CD4-positive, alpha-beta T cell (primary cell): Measurements from ENCODE around the gene MTRF1. TPM values are rescaled to one million over a fixed set of nuclear protein-coding genes. Genes with fewer than 3 reads are reported as not detected.
"Not testable (repeated sequence)": the region's sequence is repeated elsewhere in the genome, so short reads cannot be mapped to it uniquely, and the experiment has no call there.

Source experiments
- ATAC-seq: fragments of 200-7000 bp; cut with Tn5 transposase; one replicate; pipeline ENCODE4 v1.10.0; 2022; ENCODE audit warnings: mild to moderate bottlenecking; ENCODE audit not compliant: poor library complexity
- CTCF ChIA-PET: fragments of 350-600 bp; sonication (Branson Sonifier 250); formaldehyde crosslinking; loops from one replicate; lab custom pipeline; 2021; ENCODE audit warnings: antibody characterized with exemption, inconsistent platforms; lab: Charles Lee
- POLR2A ChIA-PET: fragments of 350-600 bp; sonication (Branson Sonifier 250); formaldehyde crosslinking; loops from one replicate; lab custom pipeline; 2021; ENCODE audit warnings: antibody characterized with exemption, inconsistent platforms; lab: Charles Lee
- DNase-seq, 14 experiments: peaks; one replicate each; pipeline ENCODE4 v3.0.0-alpha.2; 2013 to 2020; ENCODE audit warnings: mixed read lengths in 2 of 14
- H3K27ac ChIP-seq, 2 donors: one replicate each; pipeline versions ENCODE4 v1.5.1 to v1.7.0; 2013; ENCODE audit warnings: low read length in 2 of 2, low read depth in 1 of 2, mild to moderate bottlenecking in 1 of 2
- H3K27me3 ChIP-seq, 2 experiments: 1 replicate in 1 of 2; 2 replicates in 1 of 2; pipeline versions ENCODE4 v1.6.1 to v1.7.0; 2013; ENCODE audit warnings: low read length in 2 of 2, control low read depth in 1 of 2, mild to moderate bottlenecking in 1 of 2, moderate library complexity in 1 of 2; ENCODE audit not compliant: insufficient read depth in 2 of 2, control insufficient read depth in 1 of 2
- H3K36me3 ChIP-seq: one replicate; pipeline ENCODE4 v1.6.1; 2013; ENCODE audit warnings: low read length, control low read depth; ENCODE audit not compliant: insufficient read depth
- H3K4me1 ChIP-seq: one replicate; pipeline ENCODE4 v1.6.1; 2013; ENCODE audit warnings: low read length, control low read depth; ENCODE audit not compliant: insufficient read depth
- H3K4me3 ChIP-seq: one replicate; pipeline ENCODE4 v1.5.1; 2013; ENCODE audit warnings: mild to moderate bottlenecking, low read length, moderate library complexity
- H3K9me3 ChIP-seq, 2 experiments: 1 replicate in 1 of 2; 2 replicates in 1 of 2; pipeline versions ENCODE4 v1.6.1 to v1.7.0; 2013; ENCODE audit warnings: low read length in 2 of 2, mild to moderate bottlenecking in 2 of 2, control low read depth in 1 of 2, moderate library complexity in 1 of 2; ENCODE audit not compliant: control insufficient read depth in 1 of 2, insufficient read depth in 1 of 2
- H3K27ac Mint-ChIP-seq: one replicate; pipeline ENCODE4 v1.8.0; 2020; ENCODE audit warnings: mixed read lengths
- H3K27me3 Mint-ChIP-seq: one replicate; pipeline ENCODE4 v1.8.0; 2021; ENCODE audit warnings: mixed read lengths
- H3K36me3 Mint-ChIP-seq: one replicate; pipeline ENCODE4 v1.8.0; 2021; ENCODE audit warnings: low read depth, mixed read lengths
- H3K4me1 Mint-ChIP-seq: one replicate; pipeline ENCODE4 v1.8.0; 2021; ENCODE audit warnings: low read depth, mixed read lengths
- H3K4me3 Mint-ChIP-seq: one replicate; pipeline ENCODE4 v1.8.0; 2020; ENCODE audit warnings: mild to moderate bottlenecking, mixed read lengths
- H3K9me3 Mint-ChIP-seq: one replicate; pipeline ENCODE4 v1.8.0; 2020; ENCODE audit warnings: mixed read lengths
- CTCF ChIP-seq: fragments of 200-600 bp; IDR thresholded peaks from one replicate; pipeline ENCODE4 v1.8.0; 2022; ENCODE audit warnings: antibody characterized with exemption, mild to moderate bottlenecking
- intact Hi-C, 2 experiments: fragments of 100-400 bp; cut with DNase I in 1 of 2; cut with micrococcal nuclease in 1 of 2; formaldehyde crosslinking; loops; one replicate each; pipeline versions ENCODE4 v1.15.1 to v1.9.0; 2023 to 2025; cut with DNase I, micrococcal nuclease
- total RNA-seq, 174 experiments: library from RNA in 2 of 174; stranded (reverse) in 2 of 174; gene quantifications; one replicate each; pipeline ENCODE4 v1.2.3 and lab custom pipeline; 2021 to 2026

Gene MTRF1
- total RNA-seq, 2 experiments from 2014 or later = 15.7 to 17.8 TPM

GRCh38 chr13:41179593-41180250 is 83.7 kb downstream of the MTRF1 start:
- Histone ChIP-seq H3K4me3 (no peak overlapping the region), H3K27ac (no peak overlapping the region), H3K36me3 (no peaks in the 10 kb centered on the region), H3K9me3 (peaks cover 0 to 7% of the 10 kb centered on the region in 2 experiments), H3K27me3 (no peaks in the 10 kb centered on the region), H3K4me1 (no peaks in the 10 kb centered on the region)
- no peaks in the 10 kb centered on the region for H3K4me1 Mint-ChIP-seq
- no peak overlapping the region for H3K4me3 Mint-ChIP-seq
- no peak for TF ChIP-seq CTCF
- no peak overlapping the region for H3K27ac Mint-ChIP-seq
- no peak for DNase-seq
- intact Hi-C loops = no loop called here
- POLR2A ChIA-PET = no interaction called here
- peaks cover 2% of the 10 kb centered on the region for H3K9me3 Mint-ChIP-seq
- CTCF ChIA-PET = no interaction called here
- peaks cover 30% of the 10 kb centered on the region for H3K36me3 Mint-ChIP-seq
- no peaks in the 10 kb centered on the region for H3K27me3 Mint-ChIP-seq
- no peak for ATAC-seq

GRCh38 chr13:41178040-41178439 is 85.3 kb downstream of the MTRF1 start:
- no peaks in the 10 kb centered on the region for H3K27me3 ChIP-seq
- Mint-ChIP-seq H3K36me3 (peaks cover 37% of the 10 kb centered on the region), H3K27me3 (no peaks in the 10 kb centered on the region), H3K27ac (no peak overlapping the region), H3K4me1 (no peaks in the 10 kb centered on the region), H3K9me3 (peaks cover 2% of the 10 kb centered on the region), H3K4me3 (no peak overlapping the region)
- H3K27ac ChIP-seq = no peak overlapping the region
- H3K4me3 ChIP-seq = no peak overlapping the region
- H3K9me3 ChIP-seq = peaks cover 0 to 8% of the 10 kb centered on the region in 2 experiments
- no peak for TF ChIP-seq CTCF
- POLR2A ChIA-PET = no interaction called here
- no peaks in the 10 kb centered on the region for H3K4me1 ChIP-seq
- CTCF ChIA-PET = no interaction called here
- no peaks in the 10 kb centered on the region for H3K36me3 ChIP-seq
- ATAC-seq = no peak
- intact Hi-C loops = no loop called here
- peak in 2 of 14 experiments; percentile 4 to 29 for DNase-seq

GRCh38 chr13:41177616-41178015 is 85.8 kb downstream of the MTRF1 start:
- Histone ChIP-seq H3K27ac (no peak overlapping the region), H3K9me3 (peaks cover 0 to 8% of the 10 kb centered on the region in 2 experiments), H3K27me3 (no peaks in the 10 kb centered on the region), H3K4me3 (no peak overlapping the region), H3K36me3 (no peaks in the 10 kb centered on the region), H3K4me1 (no peaks in the 10 kb centered on the region)
- intact Hi-C loops = no loop called here
- Mint-ChIP-seq H3K36me3 (peaks cover 37% of the 10 kb centered on the region), H3K27me3 (no peaks in the 10 kb centered on the region), H3K27ac (no peak overlapping the region), H3K4me3 (no peak overlapping the region), H3K4me1 (no peaks in the 10 kb centered on the region), H3K9me3 (peaks cover 2% of the 10 kb centered on the region)
- ChIA-PET CTCF (no interaction called here), POLR2A (no interaction called here)
- DNase-seq (no peak), ATAC-seq (no peak)
- no peak for TF ChIP-seq CTCF

- DNase-seq = not testable (repeated sequence)
These were observed 87.8 kb downstream of the MTRF1 start for GRCh38 chr13:41175576-41175975.

More at GRCh38 chr13:41175576-41175975, 87.8 kb downstream of the MTRF1 start:
- H3K4me3 Mint-ChIP-seq, H3K36me3 ChIP-seq, H3K27me3 Mint-ChIP-seq, H3K4me3 ChIP-seq, intact Hi-C loops, CTCF ChIA-PET, H3K9me3 ChIP-seq, H3K9me3 Mint-ChIP-seq, H3K4me1 Mint-ChIP-seq, ATAC-seq, H3K4me1 ChIP-seq, H3K27ac Mint-ChIP-seq, POLR2A ChIA-PET, H3K27ac ChIP-seq, H3K27me3 ChIP-seq: not testable (repeated sequence)
- peaks cover 37% of the 10 kb centered on the region for H3K36me3 Mint-ChIP-seq
